A673 (cell line): ENCODE measurements around the gene ZDHHC16.

Experiments
- EZH2 ChIP-seq: fragments of 200-600 bp; sonication (generic); IDR thresholded peaks from 2 replicates; pipeline ENCODE4 v1.6.1; 2017; ENCODE audit warnings: borderline replicate concordance, low read depth, mild to moderate bottlenecking, mixed read lengths, antibody characterized with exemption, low read length; ENCODE audit not compliant: poor library complexity, severe bottlenecking
- TF ChIP-seq, protein P1 (sequence below): fragments of 300-800, 200-600 bp; sonication (generic); conservative IDR thresholded peaks from 2 replicates; pipeline ENCODE4 v1.5.1; 2017; ENCODE audit warnings: low read depth, mild to moderate bottlenecking, antibody characterized with exemption, low read length, moderate library complexity, mixed read lengths

DNA sequence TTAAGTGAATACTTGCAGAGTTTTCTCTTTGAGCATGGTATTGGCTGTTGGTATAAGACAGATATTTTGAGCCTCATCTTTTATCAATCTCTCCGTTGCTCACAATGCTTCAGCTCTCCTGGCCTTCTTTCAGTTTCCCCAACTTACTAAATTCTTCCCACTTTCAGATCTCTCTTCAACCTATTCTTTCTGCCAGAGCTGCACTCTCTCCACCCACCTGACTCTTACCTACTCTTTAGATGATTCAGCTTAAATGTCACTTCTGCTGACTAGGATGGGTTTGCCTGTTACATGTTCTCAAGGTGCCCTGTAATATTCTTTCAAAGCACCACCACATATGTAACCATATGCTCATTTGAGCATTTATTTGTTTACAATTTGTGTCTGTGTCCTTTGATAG, 1.8 kb upstream of the ZDHHC16 start:
- TF ChIP-seq, protein P1, sequence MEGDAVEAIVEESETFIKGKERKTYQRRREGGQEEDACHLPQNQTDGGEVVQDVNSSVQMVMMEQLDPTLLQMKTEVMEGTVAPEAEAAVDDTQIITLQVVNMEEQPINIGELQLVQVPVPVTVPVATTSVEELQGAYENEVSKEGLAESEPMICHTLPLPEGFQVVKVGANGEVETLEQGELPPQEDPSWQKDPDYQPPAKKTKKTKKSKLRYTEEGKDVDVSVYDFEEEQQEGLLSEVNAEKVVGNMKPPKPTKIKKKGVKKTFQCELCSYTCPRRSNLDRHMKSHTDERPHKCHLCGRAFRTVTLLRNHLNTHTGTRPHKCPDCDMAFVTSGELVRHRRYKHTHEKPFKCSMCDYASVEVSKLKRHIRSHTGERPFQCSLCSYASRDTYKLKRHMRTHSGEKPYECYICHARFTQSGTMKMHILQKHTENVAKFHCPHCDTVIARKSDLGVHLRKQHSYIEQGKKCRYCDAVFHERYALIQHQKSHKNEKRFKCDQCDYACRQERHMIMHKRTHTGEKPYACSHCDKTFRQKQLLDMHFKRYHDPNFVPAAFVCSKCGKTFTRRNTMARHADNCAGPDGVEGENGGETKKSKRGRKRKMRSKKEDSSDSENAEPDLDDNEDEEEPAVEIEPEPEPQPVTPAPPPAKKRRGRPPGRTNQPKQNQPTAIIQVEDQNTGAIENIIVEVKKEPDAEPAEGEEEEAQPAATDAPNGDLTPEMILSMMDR, result no peak
- no peak for TF ChIP-seq EZH2
